HEK293 (cell line): ENCODE measurements around the gene TRIM28.

Source experiments
- ELK4 ChIP-seq: IDR thresholded peaks from 2 replicates; pipeline ENCODE4 v1.6.1; 2011; ENCODE audit warnings: mild to moderate bottlenecking, low read depth, low read length, borderline replicate concordance
- GFI1B ChIP-seq: fragments of 450-650 bp; formaldehyde crosslinking; IDR thresholded peaks from 2 replicates; pipeline ENCODE4 v1.5.1; 2016; ENCODE audit warnings: missing biosample characterization, missing genetic modification characterization
- GLIS1 ChIP-seq: fragments of 450-650 bp; formaldehyde crosslinking; IDR thresholded peaks from 2 replicates; pipeline ENCODE4 v1.5.1; 2016; ENCODE audit warnings: missing biosample characterization, missing genetic modification characterization
- PATZ1 ChIP-seq: fragments of 450-650 bp; formaldehyde crosslinking; IDR thresholded peaks from 2 replicates; pipeline ENCODE4 v1.5.1; 2016; ENCODE audit warnings: missing biosample characterization, missing genetic modification characterization
- PBX3 ChIP-seq: sonication (generic); formaldehyde crosslinking; IDR thresholded peaks from 2 replicates; pipeline ENCODE4 v1.8.1; 2022; ENCODE audit warnings: mild to moderate bottlenecking, moderate library complexity, missing genetic modification reagents
- SCRT1 ChIP-seq: fragments of 450-650 bp; formaldehyde crosslinking; IDR thresholded peaks from 2 replicates; pipeline ENCODE4 v1.5.1; 2016; ENCODE audit warnings: missing biosample characterization, missing genetic modification characterization, borderline replicate concordance
- WT1 ChIP-seq: fragments of 450-650 bp; formaldehyde crosslinking; IDR thresholded peaks from 2 replicates; pipeline ENCODE4 v1.5.1; 2016; ENCODE audit warnings: missing biosample characterization, missing genetic modification characterization
- ZBTB1 ChIP-seq: fragments of 450-650 bp; formaldehyde crosslinking; IDR thresholded peaks from 2 replicates; pipeline ENCODE4 v1.5.1; 2016; ENCODE audit warnings: missing biosample characterization, missing genetic modification characterization
- ZBTB26 ChIP-seq: fragments of 450-650 bp; formaldehyde crosslinking; optimal IDR thresholded peaks from 2 replicates; pipeline ENCODE3; 2016; ENCODE audit warnings: missing biosample characterization, mild to moderate bottlenecking, missing genetic modification characterization
- ZFP37 ChIP-seq: fragments of 450-650 bp; formaldehyde crosslinking; IDR thresholded peaks from 2 replicates; pipeline ENCODE4 v1.5.1; 2016; ENCODE audit warnings: missing biosample characterization, missing genetic modification characterization
- ZFP41 ChIP-seq: fragments of 450-650 bp; formaldehyde crosslinking; IDR thresholded peaks from 2 replicates; pipeline ENCODE4 v1.5.1; 2016; ENCODE audit warnings: missing biosample characterization, missing genetic modification characterization, borderline replicate concordance
- ZNF140 ChIP-seq: fragments of 450-650 bp; formaldehyde crosslinking; IDR thresholded peaks from 2 replicates; pipeline ENCODE4 v1.5.1; 2016; ENCODE audit warnings: missing biosample characterization, missing genetic modification characterization
- ZNF16 ChIP-seq: fragments of 450-650 bp; formaldehyde crosslinking; IDR thresholded peaks from 2 replicates; pipeline ENCODE4 v1.5.1; 2016; ENCODE audit warnings: low read depth, missing biosample characterization, missing genetic modification characterization
- ZNF174 ChIP-seq: fragments of 450-650 bp; formaldehyde crosslinking; IDR thresholded peaks from 2 replicates; pipeline ENCODE4 v1.5.0; 2017; ENCODE audit warnings: missing biosample characterization, mild to moderate bottlenecking, missing genetic modification characterization
- ZNF19 ChIP-seq: fragments of 450-650 bp; formaldehyde crosslinking; IDR thresholded peaks from 2 replicates; pipeline ENCODE4; 2016; ENCODE audit warnings: missing biosample characterization, missing genetic modification characterization, low read depth
- ZNF223 ChIP-seq: fragments of 450-650 bp; formaldehyde crosslinking; IDR thresholded peaks from 2 replicates; pipeline ENCODE4 v1.5.1; 2016; ENCODE audit warnings: missing biosample characterization, missing genetic modification characterization
- ZNF23 ChIP-seq: fragments of 450-650 bp; formaldehyde crosslinking; IDR thresholded peaks from 2 replicates; pipeline ENCODE4 v1.5.1; 2016; ENCODE audit warnings: missing biosample characterization, missing genetic modification characterization, borderline replicate concordance
- ZNF324 ChIP-seq: fragments of 450-650 bp; formaldehyde crosslinking; IDR thresholded peaks from 2 replicates; pipeline ENCODE4 v1.5.1; 2016; ENCODE audit warnings: missing biosample characterization, missing genetic modification characterization
- ZNF354C ChIP-seq: fragments of 450-650 bp; formaldehyde crosslinking; IDR thresholded peaks from 2 replicates; pipeline ENCODE4 v1.5.1; 2016; ENCODE audit warnings: missing biosample characterization, missing genetic modification characterization, low read depth, borderline replicate concordance
- ZNF501 ChIP-seq: fragments of 450-650 bp; formaldehyde crosslinking; IDR thresholded peaks from 2 replicates; pipeline ENCODE4 v1.5.1; 2016; ENCODE audit warnings: missing biosample characterization, missing genetic modification characterization
- ZNF510 ChIP-seq: fragments of 450-650 bp; formaldehyde crosslinking; IDR thresholded peaks from 2 replicates; pipeline ENCODE4 v1.5.1; 2018; ENCODE audit warnings: mild to moderate bottlenecking, missing genetic modification characterization, missing biosample characterization; ENCODE audit not compliant: insufficient replicate concordance
- ZNF585B ChIP-seq: fragments of 450-650 bp; formaldehyde crosslinking; IDR thresholded peaks from 2 replicates; pipeline ENCODE4 v1.5.1; 2016; ENCODE audit warnings: missing biosample characterization, missing genetic modification characterization
- ZNF621 ChIP-seq: fragments of 450-650 bp; formaldehyde crosslinking; IDR thresholded peaks from 2 replicates; pipeline ENCODE4 v1.5.1; 2017; ENCODE audit warnings: missing biosample characterization, missing genetic modification characterization
- ZNF670 ChIP-seq: fragments of 450-650 bp; formaldehyde crosslinking; IDR thresholded peaks from 2 replicates; pipeline ENCODE4 v1.5.1; 2016; ENCODE audit warnings: missing biosample characterization, missing genetic modification characterization, low read depth
- ZXDB ChIP-seq: fragments of 450-650 bp; formaldehyde crosslinking; IDR thresholded peaks from 2 replicates; pipeline ENCODE4 v1.5.1; 2016; ENCODE audit warnings: missing biosample characterization, missing genetic modification characterization
- TF ChIP-seq, protein P1 (sequence below): fragments of 450-650 bp; formaldehyde crosslinking; IDR thresholded peaks from 2 replicates; pipeline ENCODE4 v1.5.1; 2016; ENCODE audit warnings: missing biosample characterization, missing genetic modification characterization, low read depth
- TF ChIP-seq, protein P2 (sequence below): fragments of 450-650 bp; formaldehyde crosslinking; IDR thresholded peaks from 2 replicates; pipeline ENCODE4 v1.5.1; 2016; ENCODE audit warnings: missing biosample characterization, missing genetic modification characterization, borderline replicate concordance
- TF ChIP-seq, protein P3 (sequence below): fragments of 450-650 bp; formaldehyde crosslinking; IDR thresholded peaks from 2 replicates; pipeline ENCODE4 v1.5.1; 2017; ENCODE audit warnings: missing biosample characterization, missing genetic modification characterization

TRIM28 gene

GRCh38 chr19:58554494-58555368, 10.9 kb downstream of the TRIM28 start, which contains the start of gene CHMP2A (continued):
- no peak for TF ChIP-seq ZNF174 (tag by site-specific recombination)
- TF ChIP-seq GLIS1, result peak; percentile 41; the same call in 1 of the 2 replicates
- peak; percentile 86 for TF ChIP-seq PATZ1 (tag by site-specific recombination)
- no peak; the same call in 1 of the 2 replicates for TF ChIP-seq ZNF324 (tag by site-specific recombination)
- TF ChIP-seq ZNF621 (tag by site-specific recombination), result no peak
- TF ChIP-seq SCRT1 (tag by site-specific recombination), result no peak
- TF ChIP-seq ZBTB26 (tag by site-specific recombination), result peak; percentile 91
- no peak for TF ChIP-seq ZNF223 (tag by site-specific recombination)
- TF ChIP-seq ZNF354C (tag by site-specific recombination), result no peak
- TF ChIP-seq ZFP41, result no peak
- peak; percentile 98 for TF ChIP-seq PBX3 (CRISPR knock-in tag)
- no peak for TF ChIP-seq ZNF510 (tag by site-specific recombination)
- no peak for TF ChIP-seq ZBTB1 (tag by site-specific recombination)
- TF ChIP-seq ZNF16, result no peak
- no peak for TF ChIP-seq ZNF19 (tag by site-specific recombination)
- TF ChIP-seq, protein P1, sequence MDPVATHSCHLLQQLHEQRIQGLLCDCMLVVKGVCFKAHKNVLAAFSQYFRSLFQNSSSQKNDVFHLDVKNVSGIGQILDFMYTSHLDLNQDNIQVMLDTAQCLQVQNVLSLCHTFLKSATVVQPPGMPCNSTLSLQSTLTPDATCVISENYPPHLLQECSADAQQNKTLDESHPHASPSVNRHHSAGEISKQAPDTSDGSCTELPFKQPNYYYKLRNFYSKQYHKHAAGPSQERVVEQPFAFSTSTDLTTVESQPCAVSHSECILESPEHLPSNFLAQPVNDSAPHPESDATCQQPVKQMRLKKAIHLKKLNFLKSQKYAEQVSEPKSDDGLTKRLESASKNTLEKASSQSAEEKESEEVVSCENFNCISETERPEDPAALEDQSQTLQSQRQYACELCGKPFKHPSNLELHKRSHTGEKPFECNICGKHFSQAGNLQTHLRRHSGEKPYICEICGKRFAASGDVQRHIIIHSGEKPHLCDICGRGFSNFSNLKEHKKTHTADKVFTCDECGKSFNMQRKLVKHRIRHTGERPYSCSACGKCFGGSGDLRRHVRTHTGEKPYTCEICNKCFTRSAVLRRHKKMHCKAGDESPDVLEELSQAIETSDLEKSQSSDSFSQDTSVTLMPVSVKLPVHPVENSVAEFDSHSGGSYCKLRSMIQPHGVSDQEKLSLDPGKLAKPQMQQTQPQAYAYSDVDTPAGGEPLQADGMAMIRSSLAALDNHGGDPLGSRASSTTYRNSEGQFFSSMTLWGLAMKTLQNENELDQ (tag by site-specific recombination), result no peak
- TF ChIP-seq ELK4, result peak; percentile 72; the same call in 1 of the 2 replicates
- peak; percentile 86 for TF ChIP-seq ZFP37
- TF ChIP-seq ZNF23 (tag by site-specific recombination), result no peak
- TF ChIP-seq ZXDB (tag by site-specific recombination), result peak; percentile 99
- TF ChIP-seq, protein P2, sequence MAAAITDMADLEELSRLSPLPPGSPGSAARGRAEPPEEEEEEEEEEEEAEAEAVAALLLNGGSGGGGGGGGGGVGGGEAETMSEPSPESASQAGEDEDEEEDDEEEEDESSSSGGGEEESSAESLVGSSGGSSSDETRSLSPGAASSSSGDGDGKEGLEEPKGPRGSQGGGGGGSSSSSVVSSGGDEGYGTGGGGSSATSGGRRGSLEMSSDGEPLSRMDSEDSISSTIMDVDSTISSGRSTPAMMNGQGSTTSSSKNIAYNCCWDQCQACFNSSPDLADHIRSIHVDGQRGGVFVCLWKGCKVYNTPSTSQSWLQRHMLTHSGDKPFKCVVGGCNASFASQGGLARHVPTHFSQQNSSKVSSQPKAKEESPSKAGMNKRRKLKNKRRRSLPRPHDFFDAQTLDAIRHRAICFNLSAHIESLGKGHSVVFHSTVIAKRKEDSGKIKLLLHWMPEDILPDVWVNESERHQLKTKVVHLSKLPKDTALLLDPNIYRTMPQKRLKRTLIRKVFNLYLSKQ (tag by site-specific recombination), result no peak
- TF ChIP-seq ZNF670, result no peak
- TF ChIP-seq, protein P3, sequence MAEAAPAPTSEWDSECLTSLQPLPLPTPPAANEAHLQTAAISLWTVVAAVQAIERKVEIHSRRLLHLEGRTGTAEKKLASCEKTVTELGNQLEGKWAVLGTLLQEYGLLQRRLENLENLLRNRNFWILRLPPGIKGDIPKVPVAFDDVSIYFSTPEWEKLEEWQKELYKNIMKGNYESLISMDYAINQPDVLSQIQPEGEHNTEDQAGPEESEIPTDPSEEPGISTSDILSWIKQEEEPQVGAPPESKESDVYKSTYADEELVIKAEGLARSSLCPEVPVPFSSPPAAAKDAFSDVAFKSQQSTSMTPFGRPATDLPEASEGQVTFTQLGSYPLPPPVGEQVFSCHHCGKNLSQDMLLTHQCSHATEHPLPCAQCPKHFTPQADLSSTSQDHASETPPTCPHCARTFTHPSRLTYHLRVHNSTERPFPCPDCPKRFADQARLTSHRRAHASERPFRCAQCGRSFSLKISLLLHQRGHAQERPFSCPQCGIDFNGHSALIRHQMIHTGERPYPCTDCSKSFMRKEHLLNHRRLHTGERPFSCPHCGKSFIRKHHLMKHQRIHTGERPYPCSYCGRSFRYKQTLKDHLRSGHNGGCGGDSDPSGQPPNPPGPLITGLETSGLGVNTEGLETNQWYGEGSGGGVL (tag by site-specific recombination), result peak; percentile 44
- no peak for TF ChIP-seq ZNF585B (tag by site-specific recombination)
- TF ChIP-seq GFI1B (tag by site-specific recombination), result no peak
- no peak; the same call in 1 of the 2 replicates for TF ChIP-seq ZNF501 (tag by site-specific recombination)
- TF ChIP-seq WT1 (tag by site-specific recombination), result peak; percentile 56; the same call in 1 of the 2 replicates
- TF ChIP-seq ZNF140 (tag by site-specific recombination), result no peak
